ENCODE results near the gene GDE1.

- TF ChIP-seq EZH2 (IDR thresholded peaks at IDR 0.05; ENCODE audit: low read length) (no peak), CTCF (optimal IDR thresholded peaks at IDR 0.05 in 1 of 3, IDR thresholded peaks at IDR 0.05 in 1 of 3, conservative IDR thresholded peaks at IDR 0.05 in 1 of 3; ENCODE audit: extremely low read depth in 1 of 3, insufficient read depth in 2 of 3, low read length in 3 of 3) (no peak)
Observed at GRCh38 chr16:19527161-19527560, 5.3 kb upstream of the GDE1 start.

All from keratinocyte (primary cell).